GM18499 (cell line): Measurements from ENCODE around the gene NPPC.
"Not testable (repeated sequence)": the region's sequence is repeated elsewhere in the genome, so short reads cannot be mapped to it uniquely, and the experiment has no call there.

Experiments
- ATAC-seq: cut with Tn5 transposase; IDR thresholded peaks from one replicate; pipeline ENCODE4 v1.9.1; 2021; ENCODE audit warnings: moderate number of reproducible peaks; ENCODE audit not compliant: insufficient read depth, unreplicated experiment

NPPC gene, protein sequence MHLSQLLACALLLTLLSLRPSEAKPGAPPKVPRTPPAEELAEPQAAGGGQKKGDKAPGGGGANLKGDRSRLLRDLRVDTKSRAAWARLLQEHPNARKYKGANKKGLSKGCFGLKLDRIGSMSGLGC

DNA sequence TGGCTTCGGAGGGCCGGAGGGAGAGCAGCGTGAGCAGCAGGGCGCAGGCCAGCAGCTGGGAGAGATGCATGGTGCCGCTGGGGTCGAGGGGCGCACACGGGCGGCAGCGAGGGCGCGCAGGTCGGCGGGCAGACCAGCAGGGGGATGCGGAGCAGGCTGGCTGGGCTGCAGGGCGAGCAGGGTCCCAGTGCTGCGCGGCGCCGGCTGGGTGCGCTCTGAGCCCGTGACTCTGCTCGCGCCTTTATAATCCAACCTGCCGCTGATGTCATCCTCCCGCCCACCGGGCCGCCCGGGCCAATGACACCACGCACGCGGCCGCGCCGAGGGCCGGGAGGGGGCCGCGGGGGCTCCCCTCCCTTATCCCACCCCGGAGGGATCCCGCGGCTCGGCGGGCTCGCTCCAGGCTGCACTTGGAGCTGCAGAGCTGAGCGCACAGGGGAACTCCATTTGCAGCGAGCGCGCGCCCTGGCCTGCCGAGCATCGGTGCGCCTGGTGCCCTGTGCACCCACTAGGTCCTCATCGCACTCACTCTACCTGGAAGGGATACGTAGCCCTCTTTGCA, at the start of gene NPPC:
Gene NPPC, minus strand, starts transcription at position 217 of the 562 bp plus-strand sequence. Its CDS starts 147 bp downstream, at position 70.
- ATAC-seq: no peak

DNA sequence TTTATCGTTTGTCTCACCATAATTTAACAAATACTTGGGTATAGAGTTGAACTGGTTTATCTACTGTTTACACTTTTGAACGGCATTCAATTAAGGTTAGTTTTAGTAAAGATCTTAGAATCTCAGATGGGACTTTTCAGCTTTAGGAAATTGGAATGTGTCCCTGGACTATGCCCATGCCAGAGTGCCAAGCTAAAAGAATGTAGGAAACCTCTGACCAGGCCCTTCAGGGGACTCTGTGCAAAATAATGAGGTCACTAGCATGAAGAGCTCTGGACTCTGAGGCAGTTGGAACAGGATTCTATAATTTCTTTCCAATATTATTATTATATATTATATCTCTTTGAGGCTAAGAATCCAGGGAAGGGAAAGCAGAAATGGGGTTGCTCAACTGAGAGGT, 48.8 kb upstream of the NPPC start:
- ATAC-seq: no peak

DNA sequence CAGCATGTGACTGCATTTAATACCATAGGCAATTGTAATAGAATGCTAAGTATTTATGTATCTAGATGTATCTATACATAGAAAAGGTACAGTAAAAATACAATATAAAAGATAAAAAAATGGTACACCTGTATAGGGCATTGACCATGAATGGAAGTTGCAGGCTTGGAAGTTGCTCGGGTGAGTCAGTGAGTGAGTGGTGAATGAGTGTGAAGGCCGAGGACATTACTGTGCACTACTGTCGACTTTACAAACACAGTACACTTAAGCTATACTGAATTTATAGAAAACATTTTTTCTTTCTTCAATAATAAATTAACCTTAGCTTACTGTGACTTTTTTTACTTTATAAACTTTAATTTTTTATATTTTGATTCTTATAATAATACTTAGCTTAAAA, 44.3 kb upstream of the NPPC start:
- no peak for ATAC-seq

DNA sequence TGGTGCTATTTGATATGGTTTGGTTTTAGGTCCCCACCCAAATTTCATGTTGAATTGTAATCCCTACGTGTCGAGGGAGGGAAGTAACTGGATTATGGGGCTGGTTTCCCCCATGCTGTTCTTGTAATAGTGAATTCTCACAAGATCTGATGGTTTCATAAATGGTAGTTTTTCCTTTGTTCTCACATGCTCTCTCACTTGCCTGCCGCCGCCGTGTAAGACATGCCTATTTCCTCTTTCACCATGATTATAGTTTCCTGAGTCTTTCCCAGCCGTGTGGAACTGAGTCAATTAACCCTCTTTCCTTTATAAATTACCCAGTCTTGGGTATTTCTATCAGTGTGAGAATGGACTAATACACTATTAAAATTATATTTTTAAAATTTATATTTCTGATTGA, 42.6 kb upstream of the NPPC start:
- no peak for ATAC-seq

DNA sequence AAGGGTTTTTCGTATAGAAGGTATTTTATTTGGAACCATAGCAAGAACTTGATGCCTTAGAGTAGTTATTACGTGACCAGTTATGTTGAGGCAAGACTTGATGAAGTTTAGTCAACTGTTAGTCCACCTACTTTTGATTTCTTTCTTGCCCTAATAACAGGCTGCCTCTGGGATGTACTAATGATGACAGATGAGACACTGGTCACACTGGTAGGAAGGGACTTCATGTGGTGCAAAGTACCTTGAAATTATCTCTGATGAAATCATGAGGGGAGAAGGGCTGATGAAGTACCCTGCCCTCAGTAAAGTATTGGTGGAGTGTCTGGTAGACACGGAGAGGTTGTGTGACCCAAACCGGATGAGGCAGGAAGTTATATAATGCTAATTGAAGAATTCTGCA, 40.7 kb upstream of the NPPC start:
- ATAC-seq: no peak

DNA sequence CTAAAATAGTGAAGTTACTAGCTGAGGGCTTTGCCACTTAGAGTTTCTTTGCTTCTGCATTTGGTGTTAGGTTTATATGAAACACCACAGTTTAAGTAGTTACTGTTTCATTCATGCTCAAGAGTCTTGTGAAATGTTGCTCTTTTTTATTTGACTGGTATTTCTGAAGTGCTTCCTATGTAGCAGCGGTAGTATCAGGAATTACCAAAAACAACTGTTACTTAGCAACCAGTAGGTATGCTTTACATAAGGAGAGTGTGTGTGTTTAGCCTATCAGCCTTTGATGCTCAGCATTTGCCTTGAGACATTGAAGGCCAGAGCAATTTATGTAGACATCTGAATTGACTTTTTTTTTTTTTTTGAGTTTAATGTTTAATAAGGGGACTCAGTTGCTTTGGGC, 38.9 kb upstream of the NPPC start:
- no peak for ATAC-seq

DNA sequence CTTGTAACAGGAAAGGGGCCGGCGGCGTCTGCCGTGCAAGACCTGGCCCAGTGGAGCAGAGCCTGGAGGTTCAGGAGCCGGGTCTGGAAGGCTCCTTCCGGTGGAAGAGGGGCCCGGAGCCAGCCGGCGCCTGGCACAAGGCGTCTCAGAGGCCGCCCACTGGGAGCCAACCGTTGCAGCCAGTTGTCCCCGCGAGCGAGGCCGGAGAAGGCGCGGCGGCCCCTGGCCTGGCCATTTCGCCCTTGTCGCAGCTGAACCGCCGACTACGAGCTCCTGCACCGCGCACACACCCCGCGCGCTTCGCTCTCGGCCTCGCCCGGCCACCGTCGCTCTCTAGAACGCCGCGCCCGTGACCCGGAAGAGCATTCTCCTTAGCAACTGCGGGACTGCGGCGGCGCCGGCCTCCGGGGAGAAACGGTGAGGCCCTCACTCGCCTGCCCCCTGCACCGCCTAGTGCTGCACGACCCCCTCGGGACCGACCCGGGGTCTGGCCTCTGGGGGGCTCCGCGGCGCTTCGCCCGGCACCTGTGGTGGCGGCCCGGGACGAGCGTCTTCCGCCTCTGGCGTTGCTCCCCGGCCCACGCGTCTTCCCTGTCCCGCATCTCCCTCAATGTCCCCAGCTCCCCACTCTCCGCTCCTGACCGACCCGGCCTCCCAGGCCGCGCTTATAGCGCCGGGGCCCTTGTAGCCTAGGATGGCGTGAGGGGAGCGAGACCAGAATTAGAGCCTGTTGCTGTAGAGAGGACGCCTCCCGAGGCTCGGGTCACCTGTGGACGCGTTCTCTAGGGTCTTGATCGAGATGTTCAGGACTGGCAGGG, 35.4 kb upstream of the NPPC start, which contains the start of gene DIS3L2:
Gene DIS3L2, plus strand, starts transcription at position 365 of the 818 bp plus-strand sequence. CDS start 53,215 bp downstream, outside the sequence.
- ATAC-seq: peak; percentile 60

DNA sequence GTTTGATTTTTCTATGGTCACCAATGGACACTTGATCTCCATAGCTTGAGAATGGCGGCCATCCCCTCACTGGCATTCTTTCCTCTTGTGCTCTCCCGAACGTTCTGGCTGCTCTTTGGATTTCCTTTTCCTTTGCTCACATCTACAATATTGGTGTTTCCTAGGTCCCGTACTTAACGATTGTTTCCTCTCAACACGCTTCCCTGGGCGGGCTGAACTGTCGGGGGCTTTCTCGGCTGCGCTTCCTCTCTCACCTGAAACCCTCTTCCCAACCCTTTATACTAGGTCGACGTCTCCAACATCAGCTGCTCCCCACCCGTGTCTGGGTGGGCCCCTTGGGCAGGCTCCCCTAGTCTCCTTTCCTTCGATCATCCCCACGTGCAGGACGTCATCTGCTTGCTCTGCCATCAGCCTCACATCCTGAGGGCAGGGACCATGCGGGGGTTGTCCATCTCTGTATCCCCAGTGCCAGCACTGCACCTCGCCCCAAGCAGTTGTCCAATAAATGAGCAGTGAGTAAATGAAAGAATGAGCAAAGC, 34.7 kb upstream of the NPPC start:
- peak; percentile 6 for ATAC-seq

DNA sequence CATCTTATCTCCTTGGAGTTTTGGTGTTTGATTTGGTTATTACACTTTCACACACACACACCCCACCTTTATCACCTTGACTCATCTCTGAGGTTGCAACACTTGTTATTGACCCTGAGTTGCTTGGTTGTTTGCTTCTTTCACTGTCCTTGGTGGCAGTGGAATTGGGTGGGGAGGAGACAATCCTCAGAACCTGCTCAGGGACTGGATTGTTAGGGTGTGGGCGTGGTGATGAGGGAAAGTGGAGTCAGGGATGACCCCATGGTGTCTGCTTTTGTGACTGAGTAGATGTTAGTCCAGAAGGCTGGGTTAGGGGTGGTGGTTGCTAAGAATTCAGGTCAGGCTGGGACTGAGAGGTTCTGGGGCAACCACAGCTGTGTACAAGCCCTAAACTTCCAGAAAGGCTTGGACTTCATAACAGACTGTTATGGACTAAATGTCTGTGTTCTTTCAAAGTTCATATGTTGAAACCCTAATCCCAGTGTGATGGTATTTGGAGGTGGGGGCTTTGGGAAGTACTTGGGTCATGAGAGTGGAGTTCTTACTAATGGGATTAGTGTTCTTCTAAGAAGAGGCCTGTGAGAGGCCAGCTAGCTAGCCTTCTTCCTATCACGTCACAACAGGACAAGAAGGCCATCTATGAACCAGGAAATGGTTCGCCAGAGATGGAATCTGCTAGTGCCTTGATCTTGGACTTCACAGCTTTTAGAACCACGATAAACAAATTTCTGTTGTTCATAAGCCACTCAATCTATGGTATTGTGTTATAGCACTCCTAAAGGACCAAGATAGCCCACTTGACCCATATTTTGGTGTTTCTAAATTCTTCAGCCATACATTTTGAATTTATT, 31.9 kb upstream of the NPPC start:
- ATAC-seq: no peak

DNA sequence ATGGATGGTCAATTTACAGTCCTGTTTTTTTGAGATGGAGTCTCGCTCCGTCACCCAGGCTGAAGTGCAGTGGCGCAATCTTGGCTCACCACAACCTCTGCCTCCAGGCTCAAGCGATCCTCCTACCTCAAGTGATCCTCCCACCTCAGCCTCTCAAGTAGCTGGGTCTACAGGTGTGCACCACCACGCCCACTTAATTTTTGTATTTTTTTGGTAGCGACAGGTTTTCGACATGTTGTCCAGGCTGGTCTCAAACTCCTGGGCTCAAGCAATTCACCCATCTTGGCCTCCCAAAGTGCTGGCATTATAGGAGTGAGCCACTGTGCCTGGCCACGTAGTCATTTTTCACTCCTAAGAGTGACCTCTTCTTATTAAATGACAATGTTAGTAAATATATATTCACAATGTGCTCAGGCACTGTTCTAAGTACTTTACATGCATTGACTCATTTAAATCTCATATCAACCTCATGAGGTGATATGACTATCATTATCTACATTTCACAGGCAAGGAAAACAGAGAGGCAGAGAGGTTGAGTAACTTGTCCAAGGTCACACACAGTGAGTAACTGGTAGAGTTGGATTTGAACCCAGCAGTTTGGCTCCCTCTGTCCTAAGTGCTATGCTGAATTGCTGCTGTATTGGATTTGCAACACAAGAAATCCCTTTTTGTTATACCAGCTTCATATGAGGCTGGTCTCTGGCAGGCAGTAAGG, 29.7 kb upstream of the NPPC start:
- no peak for ATAC-seq

DNA sequence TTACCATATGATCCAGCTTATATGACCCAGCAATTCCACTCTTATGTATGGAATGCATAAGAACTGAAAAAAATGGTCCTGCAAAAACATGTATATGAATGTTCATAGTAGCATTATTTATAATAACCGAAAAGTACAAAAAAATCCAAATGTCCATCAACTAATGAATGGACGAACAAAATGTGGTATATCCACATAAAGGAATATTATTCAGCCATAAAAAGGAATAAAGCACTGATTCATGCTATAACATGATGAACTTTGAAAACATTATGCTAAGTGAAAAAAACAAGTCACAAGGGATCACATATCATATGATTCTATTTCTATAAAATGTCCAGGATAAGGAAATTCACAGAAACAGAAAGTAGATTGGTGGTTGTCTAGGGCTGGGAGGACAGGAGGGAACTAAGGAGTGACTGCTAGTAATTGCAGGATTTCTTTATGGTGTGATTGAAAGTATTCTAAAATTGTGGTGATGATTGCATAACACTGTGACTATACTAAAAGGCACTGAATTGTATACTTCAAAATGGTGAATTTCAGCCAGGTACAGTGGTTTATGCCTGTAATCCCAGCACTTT, 25.3 kb upstream of the NPPC start:
- ATAC-seq: no peak

DNA sequence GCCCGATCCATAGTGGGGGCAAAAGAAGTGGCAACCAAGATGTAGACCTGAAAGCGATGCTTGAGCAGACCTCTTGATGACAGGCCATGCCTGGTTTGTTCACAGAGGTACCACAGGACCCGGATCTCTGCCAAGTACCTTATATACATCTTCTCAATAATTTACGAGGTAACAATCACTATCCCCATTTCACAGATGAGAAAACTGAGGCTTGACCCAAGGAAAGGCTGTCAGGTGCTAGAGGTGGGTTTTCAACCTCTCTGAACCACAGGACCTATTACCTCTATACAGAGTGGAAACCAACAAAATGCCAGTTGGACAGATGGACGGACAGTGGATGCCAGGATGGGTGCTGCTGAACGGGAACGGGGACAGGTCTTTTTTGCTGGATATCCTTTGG, 21.5 kb upstream of the NPPC start:
- ATAC-seq: no peak

DNA sequence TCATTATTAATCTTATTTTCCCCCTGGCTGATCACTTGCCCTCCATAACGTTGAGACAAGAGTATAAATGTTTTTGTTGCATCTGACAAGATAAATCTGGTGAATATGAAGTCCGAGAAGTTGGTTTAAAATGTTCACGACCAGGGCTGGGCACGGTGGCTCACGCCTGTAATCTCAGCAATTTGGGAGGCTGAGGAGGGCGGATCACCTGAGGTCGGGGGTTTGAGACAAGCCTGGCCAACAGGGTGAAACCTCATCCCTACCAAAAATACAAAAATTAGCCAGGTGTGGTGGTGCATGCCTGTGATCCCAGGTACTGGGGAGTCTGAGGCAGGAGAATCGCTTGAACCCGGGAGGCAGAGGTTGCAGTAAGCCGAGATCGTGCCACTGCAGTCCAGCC, 20.9 kb upstream of the NPPC start:
- ATAC-seq: not testable (repeated sequence)

DNA sequence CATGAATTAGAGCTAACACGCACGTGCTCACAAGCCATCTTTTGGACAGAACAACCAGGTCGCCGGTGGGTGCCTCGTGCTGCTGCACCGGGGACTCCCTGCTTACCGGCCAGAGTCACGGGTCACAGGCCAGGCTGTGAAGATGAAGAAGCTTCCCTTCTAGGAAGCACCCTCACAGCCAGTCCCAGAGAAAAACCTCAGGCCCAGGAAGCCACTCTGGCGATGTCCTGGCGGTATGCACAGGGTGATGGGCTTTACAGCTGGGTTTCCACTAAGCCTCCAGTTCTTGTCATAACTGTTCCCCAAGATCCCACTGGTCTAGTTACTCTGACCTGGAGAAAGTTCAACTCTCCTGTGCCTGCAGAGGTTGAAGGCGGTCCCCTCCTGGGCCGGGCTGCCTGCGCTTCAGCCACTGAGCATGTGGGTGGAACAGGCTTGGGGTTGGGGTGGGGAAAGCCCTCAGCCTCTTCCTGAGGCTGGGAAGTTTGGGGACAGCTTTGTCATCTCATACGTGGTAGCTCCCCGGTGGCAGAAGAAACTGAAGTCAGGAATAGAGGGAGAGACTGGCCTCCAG, 20.1 kb upstream of the NPPC start:
- no peak for ATAC-seq

DNA sequence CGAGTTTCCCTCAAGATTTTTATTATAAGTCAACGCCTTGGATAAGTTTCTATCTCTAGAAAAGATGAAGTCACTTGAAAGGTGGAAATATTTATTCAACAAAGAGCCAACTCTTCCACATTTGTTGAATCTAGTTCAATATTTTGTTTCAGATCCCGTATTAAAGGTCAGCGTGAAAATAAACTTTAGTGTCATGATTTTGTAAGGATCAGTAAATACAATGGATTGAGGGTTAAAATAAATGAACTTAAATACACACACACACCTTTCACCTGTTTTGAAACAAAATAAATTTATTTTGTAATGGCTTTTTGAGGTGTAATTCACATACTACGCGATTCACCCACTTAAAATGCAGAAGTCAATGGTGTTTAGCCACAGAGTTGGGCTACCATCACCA, 16.0 kb upstream of the NPPC start:
- no peak for ATAC-seq

DNA sequence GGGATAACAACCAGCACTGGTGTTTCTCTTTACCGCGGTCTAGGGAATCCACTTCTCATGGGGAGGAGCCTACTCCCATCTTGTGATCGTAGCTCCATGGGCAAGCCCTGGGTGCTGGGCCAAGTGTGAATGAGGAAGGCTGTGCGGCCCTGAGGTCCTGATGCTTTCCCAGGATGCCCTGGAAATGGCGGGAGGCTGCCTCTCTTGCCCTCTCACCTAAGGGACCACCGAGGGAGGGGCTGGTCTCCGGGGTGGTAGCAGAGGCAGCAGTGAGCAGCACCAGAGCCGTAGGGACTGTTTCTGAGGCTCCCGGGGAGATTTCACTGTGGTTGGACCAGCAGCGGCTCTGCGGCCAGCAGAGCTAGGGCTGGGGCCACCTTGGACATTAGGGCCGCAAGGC, 15.5 kb upstream of the NPPC start:
- no peak for ATAC-seq

DNA sequence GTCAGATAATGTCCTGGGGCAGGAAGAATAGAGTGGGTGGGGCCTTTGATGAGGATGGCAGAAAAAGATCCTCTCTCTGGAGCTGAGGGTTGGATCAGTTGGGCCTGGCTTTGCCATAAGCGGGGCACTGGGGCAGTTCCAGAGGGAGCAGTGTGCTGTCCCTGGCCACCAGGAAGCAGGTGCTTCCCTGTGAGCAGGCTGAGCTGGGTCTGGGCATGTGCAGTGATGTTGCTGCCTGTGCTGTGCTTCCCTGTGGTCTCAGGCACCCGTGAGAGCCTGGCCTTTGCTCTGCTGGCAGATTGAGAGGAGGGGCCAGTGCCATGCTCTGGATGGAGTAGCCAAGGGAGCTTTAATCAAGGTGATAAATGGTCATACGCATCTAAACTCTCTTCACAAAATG, 14.6 kb upstream of the NPPC start:
- ATAC-seq: no peak

DNA sequence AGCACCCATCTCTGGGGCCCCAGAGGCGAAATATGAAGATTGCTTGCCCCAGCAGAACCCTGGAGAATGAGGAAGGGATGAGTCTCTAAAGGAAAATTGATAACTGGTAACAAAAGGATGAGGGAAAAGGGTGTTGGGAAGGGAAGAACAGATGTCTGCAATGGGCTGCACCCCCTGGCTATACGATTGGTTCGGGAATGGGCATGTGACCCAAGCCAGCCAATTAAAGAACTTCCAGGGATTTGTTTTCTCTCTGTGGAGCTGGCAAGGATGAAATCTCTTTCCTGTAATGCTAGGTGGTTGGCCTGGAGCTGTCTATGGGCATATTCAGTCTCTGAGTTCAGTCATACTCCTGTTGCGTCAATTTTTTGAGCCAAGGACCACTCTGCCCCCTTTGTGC, 12.8 kb upstream of the NPPC start:
- no peak for ATAC-seq

DNA sequence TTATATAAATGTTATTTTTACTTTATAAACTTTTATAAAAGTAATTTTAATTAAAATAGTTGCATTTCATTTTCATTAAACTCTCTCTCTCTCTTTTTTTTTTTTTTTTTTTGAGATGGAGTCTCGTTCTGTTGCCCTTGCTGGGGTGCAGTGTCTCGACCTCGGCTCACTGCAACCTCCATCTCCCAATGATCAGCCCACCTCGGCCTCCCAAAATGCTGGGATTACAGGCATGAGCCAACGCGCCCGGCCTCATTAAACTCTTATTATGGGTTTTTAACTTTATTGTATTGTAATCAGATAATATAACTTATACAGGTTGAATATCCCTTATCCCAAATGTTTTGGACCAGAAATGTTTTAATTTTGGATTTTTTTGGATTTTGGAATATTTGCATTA, 10.9 kb upstream of the NPPC start:
- no peak for ATAC-seq
